SK-N-SH treated with all-trans-retinoic acid at 6 μM for 48 hours (cell line): ENCODE results near the gene CBX8.

Experiments used
- ATAC-seq: fragments of 200-7000 bp; cut with Tn5 transposase; 3 replicates; pipeline ENCODE4 v1.9.1; 2020; ENCODE audit warnings: mild to moderate bottlenecking, moderate library complexity
- BACH2 ChIP-seq: fragments of 250-450 bp; sonication (Bioruptor Pico); IDR thresholded peaks from 2 replicates; pipeline ENCODE4 v1.9.0; 2021; ENCODE audit warnings: mild to moderate bottlenecking, borderline replicate concordance
- CSDC2 ChIP-seq: fragments of 250-450 bp; sonication (Bioruptor Pico); IDR thresholded peaks from 2 replicates; pipeline ENCODE4 v1.5.0; 2020; ENCODE audit warnings: mild to moderate bottlenecking, moderate library complexity
- ESRRG ChIP-seq: fragments of 250-450 bp; sonication (Bioruptor Pico); IDR thresholded peaks from 2 replicates; pipeline ENCODE4 v1.6.1; 2021; ENCODE audit warnings: mild to moderate bottlenecking
- ISL1 ChIP-seq: fragments of 250-450 bp; sonication (Bioruptor Pico); IDR thresholded peaks from 2 replicates; pipeline ENCODE4 v2.1.2; 2022; ENCODE audit warnings: mild to moderate bottlenecking, moderate library complexity
- OSR1 ChIP-seq: fragments of 250-450 bp; sonication (Bioruptor Pico); IDR thresholded peaks from 2 replicates; pipeline ENCODE4 v1.8.0; 2022; ENCODE audit warnings: moderate library complexity, mild to moderate bottlenecking, inconsistent platforms
- PPARA ChIP-seq: fragments of 250-450 bp; sonication (Bioruptor Pico); IDR thresholded peaks from 2 replicates; pipeline ENCODE4 v1.5.0; 2020; ENCODE audit warnings: mild to moderate bottlenecking, borderline replicate concordance
- RARB ChIP-seq: fragments of 250-450 bp; sonication (Bioruptor Pico); IDR thresholded peaks from 2 replicates; pipeline ENCODE4 v1.8.0; 2021; ENCODE audit warnings: mild to moderate bottlenecking, moderate library complexity
- SNAI2 ChIP-seq: fragments of 250-450 bp; sonication (Bioruptor Pico); IDR thresholded peaks from 2 replicates; pipeline ENCODE4 v1.5.0; 2020; ENCODE audit warnings: mild to moderate bottlenecking, moderate library complexity
- TOX ChIP-seq: fragments of 250-450 bp; sonication (Bioruptor Pico); IDR thresholded peaks from 2 replicates; pipeline ENCODE4 v1.8.0; 2021; ENCODE audit warnings: mild to moderate bottlenecking, moderate library complexity, borderline replicate concordance
- ZFP3 ChIP-seq: fragments of 250-450 bp; sonication (Bioruptor Pico); IDR thresholded peaks from 2 replicates; pipeline ENCODE4 v1.5.0; 2020; ENCODE audit warnings: mild to moderate bottlenecking, moderate library complexity
- ZFP30 ChIP-seq: fragments of 450-650 bp; formaldehyde crosslinking; IDR thresholded peaks from 2 replicates; pipeline ENCODE4 v1.5.0; 2022; ENCODE audit warnings: mild to moderate bottlenecking, moderate library complexity
- ZNF565 ChIP-seq: fragments of 450-650 bp; formaldehyde crosslinking; conservative IDR thresholded peaks from 2 replicates; pipeline ENCODE4 v1.5.0; 2020; ENCODE audit warnings: low read depth, mild to moderate bottlenecking, moderate library complexity
- ZNF70 ChIP-seq: fragments of 450-650 bp; formaldehyde crosslinking; IDR thresholded peaks from 2 replicates; pipeline ENCODE4 v1.5.0; 2020; ENCODE audit warnings: mild to moderate bottlenecking, moderate library complexity
- ZNF8 ChIP-seq: fragments of 450-650 bp; formaldehyde crosslinking; IDR thresholded peaks from 2 replicates; pipeline ENCODE4 v1.5.0; 2020; ENCODE audit warnings: mild to moderate bottlenecking, moderate library complexity
- TF ChIP-seq, protein P1 (sequence below): fragments of 250-450 bp; sonication (Bioruptor Pico); IDR thresholded peaks from 2 replicates; pipeline ENCODE4 v1.5.1; 2020; ENCODE audit warnings: low read depth, mild to moderate bottlenecking, moderate library complexity
- TF ChIP-seq, protein P2 (sequence below): fragments of 250-450 bp; sonication (Bioruptor Pico); IDR thresholded peaks from 2 replicates; pipeline ENCODE4 v1.5.0; 2020; ENCODE audit warnings: mild to moderate bottlenecking, moderate library complexity
- TF ChIP-seq, protein P3 (sequence below): fragments of 250-450 bp; sonication (Bioruptor Pico); IDR thresholded peaks from 2 replicates; pipeline ENCODE4 v1.8.0; 2020; ENCODE audit warnings: mild to moderate bottlenecking, moderate library complexity, borderline replicate concordance
- TF ChIP-seq, protein P4 (sequence below): fragments of 250-450 bp; sonication (Bioruptor Pico); IDR thresholded peaks from 2 replicates; pipeline ENCODE4 v1.5.1; 2021; ENCODE audit warnings: mild to moderate bottlenecking, moderate library complexity

Gene CBX8

DNA sequence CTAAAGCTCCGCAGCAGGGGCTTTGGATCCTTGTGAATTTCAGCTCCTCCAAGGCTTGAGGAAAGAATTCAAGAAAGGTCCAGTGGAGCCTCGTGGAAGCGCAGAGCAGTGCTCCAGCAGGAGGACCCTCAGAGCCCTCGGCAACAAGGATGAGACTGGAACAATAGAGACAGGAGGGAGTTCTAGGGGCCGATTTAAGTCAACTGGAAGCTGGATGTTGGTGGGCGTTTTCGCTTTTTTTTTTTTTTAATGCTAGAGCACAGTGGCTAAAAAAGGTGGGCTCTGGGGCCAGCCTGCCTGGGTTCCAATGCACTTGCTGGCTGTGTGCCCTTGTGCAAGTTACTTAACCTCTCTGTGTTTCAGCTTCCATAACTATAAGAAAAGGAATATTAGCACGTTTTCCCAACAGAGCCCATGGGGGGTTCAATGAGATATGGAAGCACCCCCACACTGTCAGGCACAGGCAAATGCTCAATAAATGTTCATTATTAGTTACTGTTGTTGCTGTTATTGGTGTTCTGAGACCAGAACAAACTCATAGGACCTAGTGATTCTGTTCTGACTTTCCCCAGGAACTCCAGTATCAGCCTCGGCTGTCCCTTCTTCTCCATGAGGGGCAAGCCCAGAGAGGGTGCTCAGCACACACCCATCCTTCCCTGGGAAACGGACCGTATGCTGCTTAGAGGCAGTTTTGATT, 5.3 kb upstream of the CBX8 start:
- TF ChIP-seq OSR1 (CRISPR knock-in tag) (no peak), ZFP3 (CRISPR knock-in tag) (no peak), RARB (CRISPR knock-in tag) (no peak), ISL1 (CRISPR knock-in tag) (no peak), PPARA (CRISPR knock-in tag) (no peak), ZNF565 (CRISPR knock-in tag) (no peak), BACH2 (CRISPR knock-in tag) (no peak), CSDC2 (CRISPR knock-in tag) (no peak), ZNF8 (no peak), TOX (CRISPR knock-in tag) (no peak), ESRRG (CRISPR knock-in tag) (no peak), ZFP30 (CRISPR knock-in tag) (no peak)
- TF ChIP-seq, protein P1, sequence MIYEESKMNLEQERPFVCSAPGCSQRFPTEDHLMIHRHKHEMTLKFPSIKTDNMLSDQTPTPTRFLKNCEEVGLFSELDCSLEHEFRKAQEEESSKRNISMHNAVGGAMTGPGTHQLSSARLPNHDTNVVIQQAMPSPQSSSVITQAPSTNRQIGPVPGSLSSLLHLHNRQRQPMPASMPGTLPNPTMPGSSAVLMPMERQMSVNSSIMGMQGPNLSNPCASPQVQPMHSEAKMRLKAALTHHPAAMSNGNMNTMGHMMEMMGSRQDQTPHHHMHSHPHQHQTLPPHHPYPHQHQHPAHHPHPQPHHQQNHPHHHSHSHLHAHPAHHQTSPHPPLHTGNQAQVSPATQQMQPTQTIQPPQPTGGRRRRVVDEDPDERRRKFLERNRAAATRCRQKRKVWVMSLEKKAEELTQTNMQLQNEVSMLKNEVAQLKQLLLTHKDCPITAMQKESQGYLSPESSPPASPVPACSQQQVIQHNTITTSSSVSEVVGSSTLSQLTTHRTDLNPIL (CRISPR knock-in tag) = no peak
- TF ChIP-seq, protein P2, sequence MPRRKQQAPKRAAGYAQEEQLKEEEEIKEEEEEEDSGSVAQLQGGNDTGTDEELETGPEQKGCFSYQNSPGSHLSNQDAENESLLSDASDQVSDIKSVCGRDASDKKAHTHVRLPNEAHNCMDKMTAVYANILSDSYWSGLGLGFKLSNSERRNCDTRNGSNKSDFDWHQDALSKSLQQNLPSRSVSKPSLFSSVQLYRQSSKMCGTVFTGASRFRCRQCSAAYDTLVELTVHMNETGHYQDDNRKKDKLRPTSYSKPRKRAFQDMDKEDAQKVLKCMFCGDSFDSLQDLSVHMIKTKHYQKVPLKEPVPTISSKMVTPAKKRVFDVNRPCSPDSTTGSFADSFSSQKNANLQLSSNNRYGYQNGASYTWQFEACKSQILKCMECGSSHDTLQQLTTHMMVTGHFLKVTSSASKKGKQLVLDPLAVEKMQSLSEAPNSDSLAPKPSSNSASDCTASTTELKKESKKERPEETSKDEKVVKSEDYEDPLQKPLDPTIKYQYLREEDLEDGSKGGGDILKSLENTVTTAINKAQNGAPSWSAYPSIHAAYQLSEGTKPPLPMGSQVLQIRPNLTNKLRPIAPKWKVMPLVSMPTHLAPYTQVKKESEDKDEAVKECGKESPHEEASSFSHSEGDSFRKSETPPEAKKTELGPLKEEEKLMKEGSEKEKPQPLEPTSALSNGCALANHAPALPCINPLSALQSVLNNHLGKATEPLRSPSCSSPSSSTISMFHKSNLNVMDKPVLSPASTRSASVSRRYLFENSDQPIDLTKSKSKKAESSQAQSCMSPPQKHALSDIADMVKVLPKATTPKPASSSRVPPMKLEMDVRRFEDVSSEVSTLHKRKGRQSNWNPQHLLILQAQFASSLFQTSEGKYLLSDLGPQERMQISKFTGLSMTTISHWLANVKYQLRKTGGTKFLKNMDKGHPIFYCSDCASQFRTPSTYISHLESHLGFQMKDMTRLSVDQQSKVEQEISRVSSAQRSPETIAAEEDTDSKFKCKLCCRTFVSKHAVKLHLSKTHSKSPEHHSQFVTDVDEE (CRISPR knock-in tag) = no peak
- TF ChIP-seq, protein P3, sequence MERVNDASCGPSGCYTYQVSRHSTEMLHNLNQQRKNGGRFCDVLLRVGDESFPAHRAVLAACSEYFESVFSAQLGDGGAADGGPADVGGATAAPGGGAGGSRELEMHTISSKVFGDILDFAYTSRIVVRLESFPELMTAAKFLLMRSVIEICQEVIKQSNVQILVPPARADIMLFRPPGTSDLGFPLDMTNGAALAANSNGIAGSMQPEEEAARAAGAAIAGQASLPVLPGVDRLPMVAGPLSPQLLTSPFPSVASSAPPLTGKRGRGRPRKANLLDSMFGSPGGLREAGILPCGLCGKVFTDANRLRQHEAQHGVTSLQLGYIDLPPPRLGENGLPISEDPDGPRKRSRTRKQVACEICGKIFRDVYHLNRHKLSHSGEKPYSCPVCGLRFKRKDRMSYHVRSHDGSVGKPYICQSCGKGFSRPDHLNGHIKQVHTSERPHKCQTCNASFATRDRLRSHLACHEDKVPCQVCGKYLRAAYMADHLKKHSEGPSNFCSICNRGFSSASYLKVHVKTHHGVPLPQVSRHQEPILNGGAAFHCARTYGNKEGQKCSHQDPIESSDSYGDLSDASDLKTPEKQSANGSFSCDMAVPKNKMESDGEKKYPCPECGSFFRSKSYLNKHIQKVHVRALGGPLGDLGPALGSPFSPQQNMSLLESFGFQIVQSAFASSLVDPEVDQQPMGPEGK = no peak
- TF ChIP-seq, all 23 proteins: peak for 0
- ATAC-seq = no peak

DNA sequence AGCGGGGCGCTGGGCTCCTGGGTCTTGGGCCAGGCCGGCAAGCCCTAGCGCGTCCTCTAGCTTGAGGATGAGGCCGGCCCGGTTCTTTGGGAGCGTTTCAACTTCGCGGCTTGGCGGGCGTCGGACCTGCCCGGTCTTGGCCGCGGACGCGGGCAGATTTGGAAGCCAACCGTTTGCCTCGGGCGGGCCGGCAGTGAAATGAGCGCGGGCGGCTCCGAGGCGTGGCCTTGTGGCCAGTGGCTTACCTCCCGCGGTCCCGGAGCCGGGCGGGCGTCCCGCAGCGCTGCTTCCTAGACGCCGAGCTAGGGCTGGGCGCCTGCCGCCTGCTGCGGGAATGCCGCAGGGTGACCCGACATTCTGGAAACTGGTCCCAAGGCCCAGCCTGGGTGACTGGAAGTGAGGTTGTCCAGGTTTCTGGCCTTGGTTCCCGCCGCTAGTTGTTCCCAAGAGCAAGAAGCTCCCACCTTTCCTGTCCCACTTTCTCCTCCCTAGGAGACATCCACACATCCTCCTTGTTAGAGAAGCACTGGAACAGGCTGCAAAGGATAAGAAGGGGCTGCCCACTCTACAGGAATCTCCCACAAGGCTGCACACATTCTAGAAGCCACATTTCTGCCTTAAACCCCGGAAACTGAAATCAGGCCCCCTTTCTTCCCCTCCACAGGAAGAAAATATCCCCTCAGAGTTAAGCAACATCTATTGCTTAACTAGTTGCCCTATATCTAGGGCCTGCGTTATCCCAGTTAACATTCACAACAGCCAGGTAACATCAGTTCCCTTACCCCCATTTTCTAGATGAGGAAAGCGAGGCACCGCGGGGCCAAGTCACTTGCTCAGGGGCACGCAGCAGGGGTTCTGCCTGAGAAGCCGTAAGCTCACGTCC, 4.5 kb upstream of the CBX8 start:
- ATAC-seq = no peak
- TF ChIP-seq, protein P4, sequence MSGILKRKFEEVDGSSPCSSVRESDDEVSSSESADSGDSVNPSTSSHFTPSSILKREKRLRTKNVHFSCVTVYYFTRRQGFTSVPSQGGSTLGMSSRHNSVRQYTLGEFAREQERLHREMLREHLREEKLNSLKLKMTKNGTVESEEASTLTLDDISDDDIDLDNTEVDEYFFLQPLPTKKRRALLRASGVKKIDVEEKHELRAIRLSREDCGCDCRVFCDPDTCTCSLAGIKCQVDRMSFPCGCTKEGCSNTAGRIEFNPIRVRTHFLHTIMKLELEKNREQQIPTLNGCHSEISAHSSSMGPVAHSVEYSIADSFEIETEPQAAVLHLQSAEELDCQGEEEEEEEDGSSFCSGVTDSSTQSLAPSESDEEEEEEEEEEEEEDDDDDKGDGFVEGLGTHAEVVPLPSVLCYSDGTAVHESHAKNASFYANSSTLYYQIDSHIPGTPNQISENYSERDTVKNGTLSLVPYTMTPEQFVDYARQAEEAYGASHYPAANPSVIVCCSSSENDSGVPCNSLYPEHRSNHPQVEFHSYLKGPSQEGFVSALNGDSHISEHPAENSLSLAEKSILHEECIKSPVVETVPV (CRISPR knock-in tag) = no peak
- no peak for TF ChIP-seq ZNF8
- TF ChIP-seq ZNF70 (CRISPR knock-in tag) = no peak
- TF ChIP-seq, protein P3 = no peak
- no peak for TF ChIP-seq PPARA (CRISPR knock-in tag)
- TF ChIP-seq, protein P1 (CRISPR knock-in tag) = no peak
- no peak for TF ChIP-seq SNAI2 (CRISPR knock-in tag)
- TF ChIP-seq TOX (CRISPR knock-in tag) = no peak
- TF ChIP-seq BACH2 (CRISPR knock-in tag) = no peak
- TF ChIP-seq RARB (CRISPR knock-in tag) = no peak
- no peak for TF ChIP-seq ZNF565 (CRISPR knock-in tag)
- no peak for TF ChIP-seq ESRRG (CRISPR knock-in tag)
- TF ChIP-seq, all 23 proteins: peak for 0
